Activated CD4-positive, alpha-beta T cell treated with anti-CD3 and anti-CD28 coated beads, Interleukin-2, amount 50 U/mL, for 4 hours (primary cell): ENCODE data around the gene TRAF4.
"Not testable (repeated sequence)": the region's sequence is repeated elsewhere in the genome, so short reads cannot be mapped to it uniquely, and the experiment has no call there.

ENCODE experiments used
- DNase-seq, 2 experiments: peaks; one replicate each; pipeline ENCODE4 v3.0.0-alpha.2; 2020

The TRAF4 gene

DNA sequence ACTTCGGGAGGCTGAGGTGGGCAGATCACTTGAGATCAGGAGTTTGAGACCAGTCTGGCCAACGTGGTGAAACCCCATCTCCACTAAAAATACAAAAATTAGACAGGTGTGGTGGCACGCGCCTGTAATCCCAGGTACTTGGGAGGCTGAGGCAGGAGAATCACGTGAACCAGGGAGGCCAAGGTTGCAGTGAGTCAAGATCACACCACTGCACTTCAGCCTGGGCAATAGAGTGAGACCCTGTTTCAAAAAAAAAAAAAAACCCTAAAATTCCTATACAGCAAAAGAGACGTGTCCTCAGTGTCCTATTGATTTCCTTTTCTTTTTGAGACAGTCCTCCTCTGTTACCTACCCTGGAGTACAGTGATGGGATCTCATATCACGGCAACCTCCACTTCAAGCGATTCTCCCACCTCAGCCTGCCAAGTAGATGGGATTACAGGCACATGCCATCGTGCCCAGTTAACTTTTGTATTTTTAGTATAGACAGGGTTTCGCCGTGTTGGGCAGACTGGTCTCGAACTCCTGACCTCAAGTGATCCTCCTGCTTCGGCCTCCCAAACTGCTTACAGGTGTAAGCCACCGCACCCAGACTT is 51.1 kb downstream of the TRAF4 start:
- DNase-seq = not testable (repeated sequence)

DNA sequence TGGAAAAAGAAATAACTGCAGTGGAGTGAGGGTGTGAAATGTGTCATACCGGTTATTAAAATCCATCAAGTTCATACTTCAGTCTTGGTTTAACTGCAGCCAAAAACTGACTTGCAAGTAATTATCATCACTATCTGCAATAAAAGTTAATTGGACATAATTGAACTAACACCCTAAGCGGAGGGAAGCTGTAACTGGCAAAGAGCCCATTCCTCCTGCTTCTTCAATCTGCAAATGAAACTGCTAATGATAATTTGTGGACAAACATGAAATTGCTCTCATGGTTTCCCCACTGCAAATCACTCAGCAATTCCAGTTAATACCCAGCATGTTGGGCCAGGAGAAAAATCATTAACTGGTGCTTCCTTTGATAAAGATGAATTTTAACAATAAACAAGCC is 52.3 kb downstream of the TRAF4 start:
- no peak for DNase-seq
